Measurements from ENCODE around the gene TMCO6.

TMCO6 gene

DNA sequence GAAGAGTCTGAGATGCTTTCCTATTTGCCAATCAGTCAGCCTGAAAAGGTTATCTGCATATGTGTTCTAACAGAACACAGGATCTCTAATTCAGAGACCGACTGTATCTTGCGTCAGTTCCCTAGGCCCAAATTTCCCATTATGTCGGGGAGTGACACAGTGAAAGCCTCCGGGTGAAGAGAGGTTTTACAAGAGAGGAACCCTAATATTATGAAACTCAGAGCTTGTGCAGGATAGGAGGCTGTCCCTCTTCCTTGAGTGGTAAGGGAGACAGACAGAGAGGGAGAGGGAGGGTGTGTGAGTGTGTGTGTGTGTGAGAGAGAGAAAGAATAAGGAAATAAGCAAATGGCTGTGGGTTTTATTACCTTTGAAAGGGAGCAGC is 8.2 kb upstream of the TMCO6 start:
- H3K27ac ChIP-seq, result no peak overlapping the region
- no peak for TF ChIP-seq ZFX (IDR thresholded peaks at IDR 0.05; ENCODE audit: borderline replicate concordance)
- TF ChIP-seq, protein P1, sequence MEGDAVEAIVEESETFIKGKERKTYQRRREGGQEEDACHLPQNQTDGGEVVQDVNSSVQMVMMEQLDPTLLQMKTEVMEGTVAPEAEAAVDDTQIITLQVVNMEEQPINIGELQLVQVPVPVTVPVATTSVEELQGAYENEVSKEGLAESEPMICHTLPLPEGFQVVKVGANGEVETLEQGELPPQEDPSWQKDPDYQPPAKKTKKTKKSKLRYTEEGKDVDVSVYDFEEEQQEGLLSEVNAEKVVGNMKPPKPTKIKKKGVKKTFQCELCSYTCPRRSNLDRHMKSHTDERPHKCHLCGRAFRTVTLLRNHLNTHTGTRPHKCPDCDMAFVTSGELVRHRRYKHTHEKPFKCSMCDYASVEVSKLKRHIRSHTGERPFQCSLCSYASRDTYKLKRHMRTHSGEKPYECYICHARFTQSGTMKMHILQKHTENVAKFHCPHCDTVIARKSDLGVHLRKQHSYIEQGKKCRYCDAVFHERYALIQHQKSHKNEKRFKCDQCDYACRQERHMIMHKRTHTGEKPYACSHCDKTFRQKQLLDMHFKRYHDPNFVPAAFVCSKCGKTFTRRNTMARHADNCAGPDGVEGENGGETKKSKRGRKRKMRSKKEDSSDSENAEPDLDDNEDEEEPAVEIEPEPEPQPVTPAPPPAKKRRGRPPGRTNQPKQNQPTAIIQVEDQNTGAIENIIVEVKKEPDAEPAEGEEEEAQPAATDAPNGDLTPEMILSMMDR (IDR thresholded peaks at IDR 0.05), result no peak

DNA sequence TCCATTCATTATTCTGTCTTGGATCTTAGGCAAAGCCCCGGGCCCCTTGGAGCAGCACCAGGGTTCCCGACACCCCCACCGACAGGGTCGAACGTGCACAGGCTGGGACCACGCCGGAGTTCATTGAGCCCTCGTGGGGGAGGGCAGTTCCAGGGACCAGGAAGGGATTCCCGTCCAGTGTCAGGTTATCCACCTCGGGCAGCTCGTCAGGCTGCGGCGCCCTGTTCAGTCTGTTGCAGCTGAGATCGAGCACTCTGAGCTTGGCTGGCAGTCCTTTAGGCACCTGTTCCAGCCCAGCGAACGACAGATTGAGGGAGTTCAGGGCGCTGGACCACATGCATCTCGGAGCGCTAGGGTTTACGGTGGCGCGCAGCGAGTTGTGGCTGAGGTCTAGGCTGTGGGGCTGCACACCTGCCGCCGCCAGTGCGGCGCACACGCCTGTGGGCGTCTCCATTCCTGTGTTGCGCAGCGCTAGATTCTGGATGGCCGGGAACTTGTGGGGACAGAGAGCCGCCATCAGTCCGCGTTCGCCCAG is 7.4 kb upstream of the TMCO6 start:
- TF ChIP-seq ZFX (IDR thresholded peaks at IDR 0.05; ENCODE audit: borderline replicate concordance), result no peak
- TF ChIP-seq, protein P1 (IDR thresholded peaks at IDR 0.05), result no peak
- no peak overlapping the region for H3K27ac ChIP-seq

DNA sequence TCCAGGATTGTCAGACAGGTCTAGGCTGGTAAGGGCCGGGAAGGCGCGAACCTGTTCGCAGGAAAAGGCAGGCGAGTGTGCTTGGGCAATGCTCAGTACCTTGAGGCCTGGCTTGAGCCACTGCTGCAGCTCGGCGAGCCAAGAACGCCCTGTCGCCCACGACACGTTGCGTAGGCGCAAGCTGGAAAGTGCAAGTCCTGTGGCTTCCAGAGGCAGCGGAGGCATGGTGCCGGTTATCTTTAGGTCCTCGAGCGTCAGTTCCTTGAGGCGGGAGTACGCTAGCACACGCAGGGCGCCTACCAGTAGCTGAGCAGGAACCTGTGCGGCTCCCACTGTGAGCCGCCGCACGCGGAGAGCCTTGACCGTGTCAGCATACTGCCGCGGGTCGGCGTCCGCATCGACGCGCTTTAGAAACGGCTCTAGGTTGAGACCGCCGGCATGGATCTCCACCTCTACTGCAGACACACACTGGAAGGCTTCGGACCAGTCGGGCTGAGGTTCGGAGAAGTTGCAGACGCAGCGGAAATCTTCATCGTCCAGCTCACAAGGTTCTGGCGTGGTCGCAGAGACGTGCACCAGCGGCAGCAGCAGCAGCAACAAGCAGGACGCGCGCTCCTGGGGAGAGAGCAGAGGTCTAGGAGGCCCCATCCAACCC is 6.8 kb upstream of the TMCO6 start:
- H3K27ac ChIP-seq, result no peak overlapping the region
- TF ChIP-seq ZFX (IDR thresholded peaks at IDR 0.05; ENCODE audit: borderline replicate concordance), result no peak
- TF ChIP-seq, protein P1 (IDR thresholded peaks at IDR 0.05), result no peak

DNA sequence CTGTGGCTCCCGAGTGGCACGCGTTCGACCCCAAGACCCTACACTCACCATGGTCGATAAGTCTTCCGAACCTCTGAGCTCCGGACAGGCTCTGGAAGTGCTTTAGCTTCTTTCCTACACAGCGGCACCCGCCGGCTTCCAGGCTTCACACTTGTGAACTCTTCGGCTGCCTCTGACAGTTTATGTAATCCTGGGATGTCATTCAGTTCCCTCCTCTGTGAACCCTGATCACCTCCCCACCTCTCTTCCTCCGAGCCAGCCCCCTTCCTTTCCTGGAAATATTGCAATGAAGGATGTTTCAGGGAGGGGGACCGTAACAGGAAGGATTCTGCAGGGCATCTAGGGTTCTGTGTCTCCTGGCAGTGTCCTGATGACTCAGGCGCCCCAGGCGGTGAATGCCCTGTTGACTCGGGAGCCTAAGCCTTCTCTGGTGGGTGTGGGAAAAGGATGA is 6.2 kb upstream of the TMCO6 start, which contains the start of gene CD14:
Gene CD14, minus strand, starts transcription at position 155 of the 451 bp plus-strand sequence. Its CDS starts 104 bp downstream, at position 51.
- H3K27ac ChIP-seq, result no peak within 1 kb of the TSS
- TF ChIP-seq ZFX (IDR thresholded peaks at IDR 0.05; ENCODE audit: borderline replicate concordance), result no peak
- TF ChIP-seq, protein P1 (IDR thresholded peaks at IDR 0.05), result no peak

DNA sequence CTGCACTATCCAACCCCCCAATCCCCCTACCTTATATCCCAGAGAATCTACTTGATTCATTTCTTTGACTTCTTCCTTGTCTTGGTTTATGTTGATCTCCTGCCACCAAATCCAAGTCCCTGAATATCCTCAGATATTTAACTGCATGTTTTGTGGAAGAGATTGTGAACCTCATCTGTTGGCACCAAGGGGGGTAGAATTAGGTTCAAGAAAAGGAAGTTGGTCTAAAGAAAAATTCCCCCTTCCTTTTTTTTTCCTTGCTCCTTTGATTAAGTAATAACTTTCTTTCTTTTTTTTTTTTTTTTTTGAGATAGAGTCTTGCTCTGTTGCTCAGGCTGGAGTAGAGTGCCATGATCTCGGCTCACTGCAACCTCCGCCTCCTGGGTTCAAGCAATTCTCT is 5.8 kb upstream of the TMCO6 start:
- TF ChIP-seq, protein P1 (IDR thresholded peaks at IDR 0.05), result no peak
- no peak for TF ChIP-seq ZFX (IDR thresholded peaks at IDR 0.05; ENCODE audit: borderline replicate concordance)
- H3K27ac ChIP-seq, result no peak overlapping the region

DNA sequence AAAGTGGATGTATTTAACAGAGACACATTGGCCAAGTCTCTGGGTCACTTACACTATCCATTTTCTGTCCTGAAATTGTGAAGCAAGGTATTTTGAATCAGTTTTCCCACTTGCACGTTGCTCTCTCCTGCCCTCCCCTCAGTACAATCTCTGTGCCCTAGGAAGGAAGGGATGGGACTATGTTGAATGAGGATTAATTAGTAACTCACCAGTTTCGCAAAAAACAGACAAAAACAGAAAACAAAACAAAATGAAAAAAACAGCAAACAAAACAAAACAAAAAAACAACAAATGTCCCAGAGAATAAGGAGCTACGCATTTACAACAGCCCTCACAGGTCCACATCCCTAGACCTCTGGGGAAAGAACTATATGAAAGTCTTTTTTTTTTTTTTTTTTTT is 5.1 kb upstream of the TMCO6 start:
- H3K27ac ChIP-seq, result no peak overlapping the region
- TF ChIP-seq, protein P1 (IDR thresholded peaks at IDR 0.05), result no peak
- no peak for TF ChIP-seq ZFX (IDR thresholded peaks at IDR 0.05; ENCODE audit: borderline replicate concordance)
